IMR-90 (cell line): ENCODE results near the gene PLEKHA4.
"Not testable (repeated sequence)": the region's sequence is repeated elsewhere in the genome, so short reads cannot be mapped to it uniquely, and the experiment has no call there.

ENCODE experiments used
- CTCF ChIP-seq: conservative IDR thresholded peaks from 2 replicates; pipeline ENCODE4 v1.5.1; 2012; ENCODE audit warnings: mild to moderate bottlenecking, low read depth, low read length, improper control_type of control experiment
- POLR2A ChIP-seq: IDR thresholded peaks from 2 replicates; pipeline ENCODE4 v1.6.1; 2012; ENCODE audit warnings: mild to moderate bottlenecking, low read depth, low read length
- RAD21 ChIP-seq: IDR thresholded peaks from 2 replicates; pipeline ENCODE4 v1.6.1; 2012; ENCODE audit warnings: low read length, improper control_type of control experiment
- RFX5 ChIP-seq: IDR thresholded peaks from 2 replicates; pipeline ENCODE4 v1.8.0; 2012; ENCODE audit warnings: low read depth, mild to moderate bottlenecking, low read length, moderate library complexity

GRCh38 chr19:48902291-48902690, 33.9 kb upstream of the PLEKHA4 start:
- TF ChIP-seq CTCF, RAD21, RFX5, POLR2A: not testable (repeated sequence)
